Fibroblast of lung (primary cell): ENCODE measurements around the gene DCAF11.

Source experiments
- CTCF ChIP-seq, 2 donors: IDR thresholded peaks in 1 of 2; conservative IDR thresholded peaks in 1 of 2; 1 replicate in 1 of 2; 2 replicates in 1 of 2; pipeline ENCODE4 v1.5.1; 2011 to 2012; ENCODE audit warnings: low read length in 2 of 2, control low read depth in 1 of 2, inconsistent platforms in 1 of 2, low read depth in 1 of 2, mild to moderate bottlenecking in 1 of 2
- EZH2 ChIP-seq: IDR thresholded peaks from 2 replicates; pipeline ENCODE4 v1.5.1; 2012; ENCODE audit warnings: low read length, control low read depth, mild to moderate bottlenecking; ENCODE audit errors: missing control alignments

- no peak for TF ChIP-seq CTCF (conservative IDR thresholded peaks at IDR 0.05 in 1 of 2, IDR thresholded peaks at IDR 0.05 in 1 of 2; ENCODE audit: low read depth in 1 of 2, low read length in 2 of 2)
- TF ChIP-seq EZH2: no peak
Observed at GRCh38 chr14:24160499-24160849, 45.9 kb downstream of the DCAF11 start.
